Liver (tissue), 2 donors: ENCODE measurements around the gene ALG5.

Experiments used
- TF ChIP-seq, protein P1 (sequence below): IDR thresholded peaks from 2 replicates; pipeline ENCODE4 v1.6.1; 2016; ENCODE audit warnings: antibody characterized with exemption
- TF ChIP-seq, protein P2 (sequence below): fragments of 150-350 bp; IDR thresholded peaks from 2 replicates; pipeline ENCODE4 v1.5.1; 2017; ENCODE audit warnings: improper control_type of control experiment, low read depth, low read length; ENCODE audit not compliant: missing input control
- TF ChIP-seq, protein P3 (sequence below): IDR thresholded peaks from 2 replicates; pipeline ENCODE4 v1.6.1; 2016; ENCODE audit warnings: antibody characterized with exemption
- donor health status: healthy.

DNA sequence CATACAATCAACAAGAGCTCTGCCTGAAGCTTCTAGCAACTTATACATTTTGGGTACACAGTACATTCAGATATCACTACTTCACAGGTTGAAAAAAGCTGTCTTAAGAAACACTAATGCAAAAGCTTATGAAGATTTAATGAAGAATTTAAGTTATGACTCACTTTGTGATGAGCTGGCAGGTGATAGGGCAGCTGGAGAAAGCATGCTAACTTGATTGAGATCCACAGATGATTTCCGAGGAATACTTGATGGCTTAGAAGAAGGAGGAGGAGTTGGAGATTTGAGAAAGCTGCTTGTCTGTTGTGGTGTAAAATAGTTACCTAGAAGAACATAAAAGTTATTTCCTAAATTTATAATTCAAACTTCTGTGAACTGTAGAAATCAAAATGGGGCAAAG, 24.7 kb upstream of the ALG5 start:
- TF ChIP-seq, protein P1, sequence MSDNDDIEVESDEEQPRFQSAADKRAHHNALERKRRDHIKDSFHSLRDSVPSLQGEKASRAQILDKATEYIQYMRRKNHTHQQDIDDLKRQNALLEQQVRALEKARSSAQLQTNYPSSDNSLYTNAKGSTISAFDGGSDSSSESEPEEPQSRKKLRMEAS: no peak
- TF ChIP-seq, protein P2, sequence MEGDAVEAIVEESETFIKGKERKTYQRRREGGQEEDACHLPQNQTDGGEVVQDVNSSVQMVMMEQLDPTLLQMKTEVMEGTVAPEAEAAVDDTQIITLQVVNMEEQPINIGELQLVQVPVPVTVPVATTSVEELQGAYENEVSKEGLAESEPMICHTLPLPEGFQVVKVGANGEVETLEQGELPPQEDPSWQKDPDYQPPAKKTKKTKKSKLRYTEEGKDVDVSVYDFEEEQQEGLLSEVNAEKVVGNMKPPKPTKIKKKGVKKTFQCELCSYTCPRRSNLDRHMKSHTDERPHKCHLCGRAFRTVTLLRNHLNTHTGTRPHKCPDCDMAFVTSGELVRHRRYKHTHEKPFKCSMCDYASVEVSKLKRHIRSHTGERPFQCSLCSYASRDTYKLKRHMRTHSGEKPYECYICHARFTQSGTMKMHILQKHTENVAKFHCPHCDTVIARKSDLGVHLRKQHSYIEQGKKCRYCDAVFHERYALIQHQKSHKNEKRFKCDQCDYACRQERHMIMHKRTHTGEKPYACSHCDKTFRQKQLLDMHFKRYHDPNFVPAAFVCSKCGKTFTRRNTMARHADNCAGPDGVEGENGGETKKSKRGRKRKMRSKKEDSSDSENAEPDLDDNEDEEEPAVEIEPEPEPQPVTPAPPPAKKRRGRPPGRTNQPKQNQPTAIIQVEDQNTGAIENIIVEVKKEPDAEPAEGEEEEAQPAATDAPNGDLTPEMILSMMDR: no peak
- TF ChIP-seq, protein P3, sequence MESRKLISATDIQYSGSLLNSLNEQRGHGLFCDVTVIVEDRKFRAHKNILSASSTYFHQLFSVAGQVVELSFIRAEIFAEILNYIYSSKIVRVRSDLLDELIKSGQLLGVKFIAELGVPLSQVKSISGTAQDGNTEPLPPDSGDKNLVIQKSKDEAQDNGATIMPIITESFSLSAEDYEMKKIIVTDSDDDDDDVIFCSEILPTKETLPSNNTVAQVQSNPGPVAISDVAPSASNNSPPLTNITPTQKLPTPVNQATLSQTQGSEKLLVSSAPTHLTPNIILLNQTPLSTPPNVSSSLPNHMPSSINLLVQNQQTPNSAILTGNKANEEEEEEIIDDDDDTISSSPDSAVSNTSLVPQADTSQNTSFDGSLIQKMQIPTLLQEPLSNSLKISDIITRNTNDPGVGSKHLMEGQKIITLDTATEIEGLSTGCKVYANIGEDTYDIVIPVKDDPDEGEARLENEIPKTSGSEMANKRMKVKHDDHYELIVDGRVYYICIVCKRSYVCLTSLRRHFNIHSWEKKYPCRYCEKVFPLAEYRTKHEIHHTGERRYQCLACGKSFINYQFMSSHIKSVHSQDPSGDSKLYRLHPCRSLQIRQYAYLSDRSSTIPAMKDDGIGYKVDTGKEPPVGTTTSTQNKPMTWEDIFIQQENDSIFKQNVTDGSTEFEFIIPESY: no peak
